GM12878 (cell line): ENCODE measurements around the gene TMEM207. TPM values are rescaled to one million over a fixed set of nuclear protein-coding genes. Genes with fewer than 3 reads are reported as not detected.

Experiments used
- ATAC-seq: fragments of 200-7000 bp; cut with Tn5 transposase; 3 replicates; pipeline ENCODE4 v1.9.1; 2020; ENCODE audit warnings: mild to moderate bottlenecking, moderate library complexity
- BruUV-seq: library from RNA; stranded (reverse); fragments of 400-500 nt; replicated peaks from 2 replicates; lab custom pipeline; 2021; lab: Mats Ljungman, UMichigan
- CTCF ChIA-PET: fragments of 300-600 bp; sonication (Branson Sonifier 250); formaldehyde crosslinking; extraction: SDS; loops from one replicate; lab custom pipeline; 2021; ENCODE audit warnings: inconsistent platforms; lab: Yijun Ruan, JAX
- POLR2A ChIA-PET: fragments of 350-600 bp; formaldehyde crosslinking; extraction: SDS; loops from one replicate; lab custom pipeline; 2021; ENCODE audit warnings: inconsistent platforms; lab: Charles Lee
- RAD21 ChIA-PET: fragments of 300-600 bp; sonication (Branson Sonifier 250); formaldehyde crosslinking; loops from one replicate; lab custom pipeline; 2023; ENCODE audit warnings: antibody characterized with exemption; ENCODE audit not compliant: unreplicated experiment; lab: Charles Lee
- SMC1A ChIA-PET: fragments of 300-600 bp; sonication (Branson Sonifier 250); formaldehyde crosslinking; loops from one replicate; lab custom pipeline; 2023; ENCODE audit not compliant: unreplicated experiment, uncharacterized antibody; lab: Charles Lee
- DNase-seq: peaks from one replicate; pipeline ENCODE4 v3.0.0-alpha.2; 2011; ENCODE audit warnings: low read depth, low spot score
- FAIRE-seq: peaks from 3 replicates; lab custom pipeline; 2011; peaks lifted over from hg19 to GRCh38; lab: Jason Lieb, UNC
- H2AFZ ChIP-seq: 2 replicates; pipeline ENCODE4 v1.6.0; 2011; ENCODE audit warnings: low read depth, low read length, control low read depth; ENCODE audit not compliant: control insufficient read depth
- H3K27ac ChIP-seq: 2 replicates; pipeline ENCODE4 v1.5.1; 2011; ENCODE audit warnings: control low read depth; ENCODE audit not compliant: control insufficient read depth, insufficient read depth
- H3K27me3 ChIP-seq, 2 experiments: replicated peaks in 1 of 2; 2 replicates each; pipeline versions ENCODE4 v1.6.0 to v1.6.1; 2011; ENCODE audit warnings: low read length in 1 of 2; ENCODE audit not compliant: control insufficient read depth in 2 of 2, insufficient read depth in 2 of 2
- H3K36me3 ChIP-seq, 2 experiments: 2 replicates each; pipeline ENCODE4 v1.5.1; 2011; ENCODE audit warnings: low read length in 1 of 2; ENCODE audit not compliant: control insufficient read depth in 2 of 2, insufficient read depth in 2 of 2
- H3K4me1 ChIP-seq: 2 replicates; pipeline ENCODE4 v1.6.1; 2011; ENCODE audit warnings: mild to moderate bottlenecking, low read length, moderate library complexity, mixed read lengths; ENCODE audit not compliant: control insufficient read depth, insufficient read depth
- H3K4me2 ChIP-seq: 2 replicates; pipeline ENCODE4 v1.6.0; 2011; ENCODE audit warnings: control low read depth; ENCODE audit not compliant: control insufficient read depth, insufficient read depth
- H3K4me3 ChIP-seq: fragments of 200-600 bp; sonication (generic); 2 replicates; pipeline ENCODE4 v1.5.1; 2016
- H3K79me2 ChIP-seq: 2 replicates; pipeline ENCODE4 v1.6.0; 2011; ENCODE audit warnings: low read length; ENCODE audit not compliant: control insufficient read depth, insufficient read depth
- H3K9ac ChIP-seq: 2 replicates; pipeline ENCODE4 v1.8.0; 2011; ENCODE audit warnings: low read length, control low read depth, mixed read lengths; ENCODE audit not compliant: control insufficient read depth, insufficient read depth
- H3K9me3 ChIP-seq: replicated peaks from 3 replicates; pipeline ENCODE4 v1.5.1; 2011; ENCODE audit warnings: mild to moderate bottlenecking, low read length; ENCODE audit not compliant: control insufficient read depth, insufficient read depth
- H4K20me1 ChIP-seq: 2 replicates; pipeline ENCODE4 v1.6.0; 2011; ENCODE audit not compliant: control insufficient read depth, insufficient read depth
- FOXK2 ChIP-seq: fragments of 450-650 bp; IDR thresholded peaks from 2 replicates; pipeline ENCODE4 v1.6.1; 2017; ENCODE audit warnings: mild to moderate bottlenecking, moderate library complexity
- HDAC6 ChIP-seq: fragments of 200-600 bp; sonication (generic); IDR thresholded peaks from one replicate; pipeline ENCODE4 v1.8.0; 2017; ENCODE audit warnings: antibody characterized with exemption; ENCODE audit not compliant: unreplicated experiment
- MEF2A ChIP-seq: IDR thresholded peaks from 2 replicates; pipeline ENCODE4 v1.6.1; 2011; ENCODE audit warnings: low read depth, mild to moderate bottlenecking, low read length, moderate library complexity; ENCODE audit not compliant: insufficient read depth
- MLLT1 ChIP-seq: fragments of 450-650 bp; IDR thresholded peaks from 2 replicates; pipeline ENCODE4 v1.6.1; 2016; ENCODE audit warnings: mild to moderate bottlenecking
- NBN ChIP-seq: fragments of 450-650 bp; IDR thresholded peaks from 2 replicates; pipeline ENCODE4 v1.6.1; 2016
- NR2C2 ChIP-seq: IDR thresholded peaks from 2 replicates; pipeline ENCODE4 v1.6.1; 2011; ENCODE audit warnings: borderline replicate concordance, low read depth; ENCODE audit not compliant: control insufficient read depth, insufficient read length
- ZNF384 ChIP-seq: IDR thresholded peaks from 2 replicates; pipeline ENCODE4 v1.6.1; 2012; ENCODE audit warnings: low read depth, mild to moderate bottlenecking, low read length, improper control_type of control experiment, borderline replicate concordance
- WGBS: methylation state at CpG from one replicate; pipeline ENCODE4 v1.1.6; 2016; ENCODE audit warnings: low lambda C conversion rate; ENCODE audit not compliant: insufficient replicate concordance, insufficient coverage; ENCODE audit errors: missing lambda C conversion rate; 5-methylcytosine and 5-hydroxymethylcytosine counted together
- in situ Hi-C: fragments of 300-500 bp; cut with MboI; formaldehyde crosslinking; loops from 9 replicates; pipeline ENCODE4 v1.14.3; 2018; ENCODE audit warnings: mixed read lengths
- intact Hi-C: fragments of 100-400 bp; cut with micrococcal nuclease; formaldehyde crosslinking; loops from one replicate; pipeline ENCODE4 v1.14.2; 2022; ENCODE audit not compliant: unreplicated experiment
- polyA plus RNA-seq, 11 experiments: library from polyadenylated mRNA; depleted of rRNA in 4 of 11; unstranded in 6 of 11; stranded (reverse) in 5 of 11; fragments of >200 nt; fragmentation: Nextera tagmentation in 4 of 11; fragmentation: Illumina TruSeq in 1 of 11; extraction: Ambion mirVana in 4 of 11; extraction: Trizol in 1 of 11; gene quantifications; 1 replicate in 1 of 11; 2 replicates in 10 of 11; pipeline versions ENCODE4 v1.2.1 to v1.2.3, GENCODE V29; 2011 to 2016; ENCODE audit warnings: inconsistent platforms in 2 of 11, missing spikeins in 2 of 11, low read depth in 1 of 11
- total RNA-seq, 4 experiments: library from RNA; depleted of rRNA in 3 of 4; stranded (reverse); fragments of >200 nt in 3 of 4; fragmentation: Illumina TruSeq in 1 of 4; extraction: Trizol in 1 of 4; gene quantifications; 2 replicates each; pipeline versions ENCODE4 v1.2.1 to v1.2.3, GENCODE V29; 2013 to 2021
- TF ChIP-seq, protein P1 (sequence below): fragments of 450-650 bp; IDR thresholded peaks from 2 replicates; pipeline ENCODE4 v1.6.1; 2018; ENCODE audit warnings: mild to moderate bottlenecking, low read depth, moderate library complexity; ENCODE audit not compliant: partially characterized antibody
- TF ChIP-seq, protein P2 (sequence below): IDR thresholded peaks from 2 replicates; pipeline ENCODE4 v1.6.1; 2012; ENCODE audit warnings: improper control_type of control experiment, low read depth, low read length; ENCODE audit not compliant: insufficient replicate concordance

TMEM207 gene
- total and polyA plus RNA-seq, 10 of the 15 experiments (the other 5 are each of a cell fraction or from before 2014, with no cell fraction given), result not detected

DNA sequence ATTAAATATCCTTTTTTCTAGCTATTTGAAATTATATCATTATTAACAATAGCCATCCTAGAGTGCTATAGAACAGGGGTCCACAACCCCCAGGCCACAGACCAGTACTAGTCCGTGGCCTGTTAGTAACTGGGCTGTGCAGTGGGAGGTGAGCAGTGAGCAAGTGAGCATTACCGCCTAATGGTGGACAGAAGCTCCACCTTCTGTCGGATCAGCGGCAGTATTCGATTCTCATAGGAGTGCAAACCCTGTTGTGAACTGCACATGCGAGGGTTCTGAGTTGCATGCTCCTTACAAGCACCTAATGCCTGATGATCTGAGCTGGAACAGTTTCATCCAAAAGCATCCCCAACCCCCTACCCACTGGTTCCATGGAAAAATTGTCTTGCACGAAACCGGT lies 50.0 kb downstream of the TMEM207 start (continued):
- TF ChIP-seq, protein P1, sequence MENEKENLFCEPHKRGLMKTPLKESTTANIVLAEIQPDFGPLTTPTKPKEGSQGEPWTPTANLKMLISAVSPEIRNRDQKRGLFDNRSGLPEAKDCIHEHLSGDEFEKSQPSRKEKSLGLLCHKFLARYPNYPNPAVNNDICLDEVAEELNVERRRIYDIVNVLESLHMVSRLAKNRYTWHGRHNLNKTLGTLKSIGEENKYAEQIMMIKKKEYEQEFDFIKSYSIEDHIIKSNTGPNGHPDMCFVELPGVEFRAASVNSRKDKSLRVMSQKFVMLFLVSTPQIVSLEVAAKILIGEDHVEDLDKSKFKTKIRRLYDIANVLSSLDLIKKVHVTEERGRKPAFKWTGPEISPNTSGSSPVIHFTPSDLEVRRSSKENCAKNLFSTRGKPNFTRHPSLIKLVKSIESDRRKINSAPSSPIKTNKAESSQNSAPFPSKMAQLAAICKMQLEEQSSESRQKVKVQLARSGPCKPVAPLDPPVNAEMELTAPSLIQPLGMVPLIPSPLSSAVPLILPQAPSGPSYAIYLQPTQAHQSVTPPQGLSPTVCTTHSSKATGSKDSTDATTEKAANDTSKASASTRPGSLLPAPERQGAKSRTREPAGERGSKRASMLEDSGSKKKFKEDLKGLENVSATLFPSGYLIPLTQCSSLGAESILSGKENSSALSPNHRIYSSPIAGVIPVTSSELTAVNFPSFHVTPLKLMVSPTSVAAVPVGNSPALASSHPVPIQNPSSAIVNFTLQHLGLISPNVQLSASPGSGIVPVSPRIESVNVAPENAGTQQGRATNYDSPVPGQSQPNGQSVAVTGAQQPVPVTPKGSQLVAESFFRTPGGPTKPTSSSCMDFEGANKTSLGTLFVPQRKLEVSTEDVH, result no peak
- no peak for TF ChIP-seq NR2C2

- H3K27me3 ChIP-seq, result no peaks in the 10 kb centered on the region
- intact Hi-C loops, result no loop called here
- no peak overlapping the region for H3K4me2 ChIP-seq
- TF ChIP-seq HDAC6, result no peak
- TF ChIP-seq ZNF384, result no peak
- no peak for TF ChIP-seq MEF2A
- no peak for TF ChIP-seq NBN
- TF ChIP-seq MLLT1, result no peak
- TF ChIP-seq, protein P2, sequence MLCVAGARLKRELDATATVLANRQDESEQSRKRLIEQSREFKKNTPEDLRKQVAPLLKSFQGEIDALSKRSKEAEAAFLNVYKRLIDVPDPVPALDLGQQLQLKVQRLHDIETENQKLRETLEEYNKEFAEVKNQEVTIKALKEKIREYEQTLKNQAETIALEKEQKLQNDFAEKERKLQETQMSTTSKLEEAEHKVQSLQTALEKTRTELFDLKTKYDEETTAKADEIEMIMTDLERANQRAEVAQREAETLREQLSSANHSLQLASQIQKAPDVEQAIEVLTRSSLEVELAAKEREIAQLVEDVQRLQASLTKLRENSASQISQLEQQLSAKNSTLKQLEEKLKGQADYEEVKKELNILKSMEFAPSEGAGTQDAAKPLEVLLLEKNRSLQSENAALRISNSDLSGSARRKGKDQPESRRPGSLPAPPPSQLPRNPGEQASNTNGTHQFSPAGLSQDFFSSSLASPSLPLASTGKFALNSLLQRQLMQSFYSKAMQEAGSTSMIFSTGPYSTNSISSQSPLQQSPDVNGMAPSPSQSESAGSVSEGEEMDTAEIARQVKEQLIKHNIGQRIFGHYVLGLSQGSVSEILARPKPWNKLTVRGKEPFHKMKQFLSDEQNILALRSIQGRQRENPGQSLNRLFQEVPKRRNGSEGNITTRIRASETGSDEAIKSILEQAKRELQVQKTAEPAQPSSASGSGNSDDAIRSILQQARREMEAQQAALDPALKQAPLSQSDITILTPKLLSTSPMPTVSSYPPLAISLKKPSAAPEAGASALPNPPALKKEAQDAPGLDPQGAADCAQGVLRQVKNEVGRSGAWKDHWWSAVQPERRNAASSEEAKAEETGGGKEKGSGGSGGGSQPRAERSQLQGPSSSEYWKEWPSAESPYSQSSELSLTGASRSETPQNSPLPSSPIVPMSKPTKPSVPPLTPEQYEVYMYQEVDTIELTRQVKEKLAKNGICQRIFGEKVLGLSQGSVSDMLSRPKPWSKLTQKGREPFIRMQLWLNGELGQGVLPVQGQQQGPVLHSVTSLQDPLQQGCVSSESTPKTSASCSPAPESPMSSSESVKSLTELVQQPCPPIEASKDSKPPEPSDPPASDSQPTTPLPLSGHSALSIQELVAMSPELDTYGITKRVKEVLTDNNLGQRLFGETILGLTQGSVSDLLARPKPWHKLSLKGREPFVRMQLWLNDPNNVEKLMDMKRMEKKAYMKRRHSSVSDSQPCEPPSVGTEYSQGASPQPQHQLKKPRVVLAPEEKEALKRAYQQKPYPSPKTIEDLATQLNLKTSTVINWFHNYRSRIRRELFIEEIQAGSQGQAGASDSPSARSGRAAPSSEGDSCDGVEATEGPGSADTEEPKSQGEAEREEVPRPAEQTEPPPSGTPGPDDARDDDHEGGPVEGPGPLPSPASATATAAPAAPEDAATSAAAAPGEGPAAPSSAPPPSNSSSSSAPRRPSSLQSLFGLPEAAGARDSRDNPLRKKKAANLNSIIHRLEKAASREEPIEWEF, result no peak
- no peak for TF ChIP-seq FOXK2
- TF ChIP-seq, all 136 proteins: peak for 0
- no peaks in the 10 kb centered on the region for H4K20me1 ChIP-seq
- H3K9me3 ChIP-seq, result no peaks in the 10 kb centered on the region
- ChIA-PET POLR2A (interaction anchor here (0.6 kb wide), 1 partner anchor 183 kb away, joined by 3 read pairs; no protein-coding TSS in a partner anchor), CTCF (interaction anchor here (1.0 kb wide), 1 partner anchor 26 kb away, joined by 3 read pairs; no protein-coding TSS in a partner anchor), SMC1A (interaction anchor here (1.0 to 1.2 kb wide), 4 partner anchors 19 to 437 kb away, joined by 3 to 4 read pairs (median 3); no protein-coding TSS in a partner anchor), RAD21 (interaction anchor here (1.0 to 1.2 kb wide), 2 partner anchors 27 to 173 kb away, joined by 3 read pairs; no protein-coding TSS in a partner anchor)
- H3K4me3 ChIP-seq, result no peak overlapping the region
- no peak overlapping the region for H3K9ac ChIP-seq
- no peaks in the 10 kb centered on the region for H3K79me2 ChIP-seq
- in situ Hi-C loops, result no loop called here
- no TSS peak for BruUV-seq
- no peaks in the 10 kb centered on the region for H3K4me1 ChIP-seq
- WGBS, result 39% methylated on average over 4 of the region's 4 CpGs
- ATAC-seq (peak; percentile 21; the same call in 2 of the 3 replicates), FAIRE-seq (no peak), DNase-seq (no peak)
- H2AFZ ChIP-seq, result no peak overlapping the region
- no peaks in the 10 kb centered on the region for H3K36me3 ChIP-seq
- H3K27ac ChIP-seq, result no peak overlapping the region
These were observed 51.8 kb downstream of the TMEM207 start for GRCh38 chr3:190397889-190398288.
